Measurements from ENCODE around the gene DNAJC7.

DNA sequence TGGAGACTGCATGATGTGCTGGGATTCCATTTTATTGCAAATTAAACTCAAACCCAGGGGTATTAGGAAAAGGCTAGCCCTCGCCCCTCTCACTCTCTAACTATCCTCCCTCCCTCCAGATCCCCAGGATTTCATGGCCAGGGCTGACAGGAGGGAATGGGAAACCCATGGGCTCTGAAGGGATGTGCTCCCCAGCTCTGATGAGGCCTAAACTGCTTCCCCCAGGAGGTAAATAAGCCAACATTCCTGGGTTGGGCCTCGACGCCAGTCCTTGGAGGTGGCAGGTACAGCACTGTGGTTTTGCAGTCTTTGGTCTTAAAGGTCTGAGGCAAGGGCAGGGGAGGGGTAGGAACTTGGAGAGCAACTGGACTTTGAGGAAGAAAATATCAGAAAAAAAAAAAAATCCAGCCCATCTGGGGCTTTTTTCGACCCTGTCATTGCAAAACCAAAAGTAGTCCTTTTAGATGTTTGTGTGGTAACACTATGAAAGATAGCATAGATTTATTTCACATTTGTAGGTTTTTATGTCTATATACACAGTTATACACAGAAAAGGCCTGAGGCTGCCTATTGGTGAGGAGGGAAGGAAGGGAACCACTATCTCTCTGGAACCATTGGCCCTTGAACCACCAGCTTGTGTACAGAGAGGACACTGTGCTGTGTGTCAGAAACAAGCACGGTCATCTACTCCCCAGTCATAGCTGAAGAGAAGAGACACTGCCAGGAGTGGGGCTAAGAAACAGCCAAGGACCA is 21.2 kb upstream of the DNAJC7 start:
- TF ChIP-seq POLR2AphosphoS5 (IDR thresholded peaks at IDR 0.05) (no peak), EP300 (IDR thresholded peaks at IDR 0.05) (no peak)
- TF ChIP-seq, protein P1, sequence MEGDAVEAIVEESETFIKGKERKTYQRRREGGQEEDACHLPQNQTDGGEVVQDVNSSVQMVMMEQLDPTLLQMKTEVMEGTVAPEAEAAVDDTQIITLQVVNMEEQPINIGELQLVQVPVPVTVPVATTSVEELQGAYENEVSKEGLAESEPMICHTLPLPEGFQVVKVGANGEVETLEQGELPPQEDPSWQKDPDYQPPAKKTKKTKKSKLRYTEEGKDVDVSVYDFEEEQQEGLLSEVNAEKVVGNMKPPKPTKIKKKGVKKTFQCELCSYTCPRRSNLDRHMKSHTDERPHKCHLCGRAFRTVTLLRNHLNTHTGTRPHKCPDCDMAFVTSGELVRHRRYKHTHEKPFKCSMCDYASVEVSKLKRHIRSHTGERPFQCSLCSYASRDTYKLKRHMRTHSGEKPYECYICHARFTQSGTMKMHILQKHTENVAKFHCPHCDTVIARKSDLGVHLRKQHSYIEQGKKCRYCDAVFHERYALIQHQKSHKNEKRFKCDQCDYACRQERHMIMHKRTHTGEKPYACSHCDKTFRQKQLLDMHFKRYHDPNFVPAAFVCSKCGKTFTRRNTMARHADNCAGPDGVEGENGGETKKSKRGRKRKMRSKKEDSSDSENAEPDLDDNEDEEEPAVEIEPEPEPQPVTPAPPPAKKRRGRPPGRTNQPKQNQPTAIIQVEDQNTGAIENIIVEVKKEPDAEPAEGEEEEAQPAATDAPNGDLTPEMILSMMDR (IDR thresholded peaks at IDR 0.05) = no peak
